Mammary epithelial cell (primary cell): ENCODE results near the gene PLPP4.

ENCODE experiments used
- CTCF ChIP-seq, 2 donors: IDR thresholded peaks in 1 of 2; conservative IDR thresholded peaks in 1 of 2; 2 replicates each; pipeline ENCODE4 v1.5.1; 2011 to 2012; ENCODE audit warnings: inconsistent platforms in 2 of 2, low read length in 2 of 2, mild to moderate bottlenecking in 2 of 2, control low read depth in 1 of 2, low read depth in 1 of 2; ENCODE audit not compliant: insufficient read depth in 1 of 2; ENCODE audit errors: extremely low read depth in 1 of 2
- EZH2 ChIP-seq: IDR thresholded peaks from 2 replicates; pipeline ENCODE4 v1.6.1; 2012; ENCODE audit warnings: low read length, inconsistent platforms, borderline replicate concordance

GRCh38 chr10:120582753-120583152, 125.7 kb downstream of the PLPP4 start:
- TF ChIP-seq CTCF (conservative IDR thresholded peaks at IDR 0.05 in 1 of 2, IDR thresholded peaks at IDR 0.05 in 1 of 2; ENCODE audit: extremely low read depth in 1 of 2, insufficient read depth in 1 of 2, low read depth in 1 of 2, low read length in 2 of 2) (no peak), EZH2 (no peak)
